AG09319 (cell line): ENCODE data around the gene CA11.
"Not testable (repeated sequence)": the region's sequence is repeated elsewhere in the genome, so short reads cannot be mapped to it uniquely, and the experiment has no call there.

Experiments used
- DNase-seq: peaks from one replicate; pipeline ENCODE4 v3.0.0-alpha.2; 2010; ENCODE audit warnings: low read depth; ENCODE audit errors: extremely low read depth
- CTCF ChIP-seq: IDR thresholded peaks from 2 replicates; pipeline ENCODE4 v1.5.1; 2011; ENCODE audit warnings: low read depth, mild to moderate bottlenecking, inconsistent platforms, low read length, moderate library complexity

Gene CA11

GRCh38 chr19:48659768-48660167 is 13.8 kb upstream of the CA11 start:
- no peak for TF ChIP-seq CTCF
- DNase-seq = no peak

GRCh38 chr19:48658483-48658882 is 12.5 kb upstream of the CA11 start:
- TF ChIP-seq CTCF = no peak
- DNase-seq = no peak

GRCh38 chr19:48657828-48658227 is 11.8 kb upstream of the CA11 start:
- not testable (repeated sequence) for DNase-seq

GRCh38 chr19:48656840-48657474 is 11.0 kb upstream of the CA11 start:
- TF ChIP-seq CTCF = no peak
- DNase-seq = no peak

GRCh38 chr19:48654299-48655059 is 8.5 kb upstream of the CA11 start:
- TF ChIP-seq CTCF = no peak
- no peak for DNase-seq

- DNase-seq = no peak
- TF ChIP-seq CTCF = no peak
These were observed 5.7 kb upstream of the CA11 start for GRCh38 chr19:48651683-48652048.

GRCh38 chr19:48650974-48651682 is 5.1 kb upstream of the CA11 start:
- DNase-seq = no peak
- no peak for TF ChIP-seq CTCF
